AG10803 (cell line): ENCODE results near the gene ZFR.
"Not testable (repeated sequence)": the region's sequence is repeated elsewhere in the genome, so short reads cannot be mapped to it uniquely, and the experiment has no call there.

Experiments
- DNase-seq: peaks from one replicate; pipeline ENCODE4 v3.0.0; 2010; ENCODE audit warnings: low read depth
- H3K4me3 ChIP-seq: 2 replicates; pipeline ENCODE4 v1.5.1; 2011; ENCODE audit warnings: mild to moderate bottlenecking, low read length, control low read depth
- CTCF ChIP-seq: conservative IDR thresholded peaks from 2 replicates; pipeline ENCODE4 v1.5.1; 2011; ENCODE audit warnings: mild to moderate bottlenecking, low read length, control low read depth, inconsistent platforms

Gene ZFR

GRCh38 chr5:32443145-32443540 lies 1.4 kb downstream of the ZFR start:
- peak overlapping the region; percentile 85 for H3K4me3 ChIP-seq
- no peak for TF ChIP-seq CTCF
- DNase-seq, result peak; percentile 43

- no peak for DNase-seq
- no peak overlapping the region for H3K4me3 ChIP-seq
- TF ChIP-seq CTCF, result no peak
These were observed 5.4 kb downstream of the ZFR start for GRCh38 chr5:32439086-32439642.

GRCh38 chr5:32436553-32437242 lies 7.8 kb downstream of the ZFR start:
- no peak overlapping the region for H3K4me3 ChIP-seq
- TF ChIP-seq CTCF, result no peak
- no peak for DNase-seq

GRCh38 chr5:32435383-32435782 lies 9.2 kb downstream of the ZFR start:
- no peak overlapping the region for H3K4me3 ChIP-seq
- DNase-seq, result no peak
- TF ChIP-seq CTCF, result no peak

GRCh38 chr5:32434221-32434620 lies 10.3 kb downstream of the ZFR start:
- TF ChIP-seq CTCF, result no peak
- no peak for DNase-seq
- no peak overlapping the region for H3K4me3 ChIP-seq

- TF ChIP-seq CTCF, result no peak
- DNase-seq, result no peak
These were observed 11.9 kb downstream of the ZFR start for GRCh38 chr5:32432633-32433032.

GRCh38 chr5:32430825-32431224 lies 13.7 kb downstream of the ZFR start:
- H3K4me3 ChIP-seq, DNase-seq: not testable (repeated sequence)

More at GRCh38 chr5:32432633-32433032, 11.9 kb downstream of the ZFR start:
- no peak overlapping the region for H3K4me3 ChIP-seq
